Right lobe of liver (tissue), 4 donors: Measurements from ENCODE around the gene SFRP4.

Experiments
- POLR2A ChIP-seq: fragments of 450-650 bp; IDR thresholded peaks from one replicate; pipeline ENCODE4 v1.6.1; 2017; ENCODE audit warnings: antibody characterized with exemption, mild to moderate bottlenecking
- TF ChIP-seq, protein P1 (sequence below), 4 donors: fragments of 200-600 bp in 3 of 4; fragments of 450-650 bp in 1 of 4; IDR thresholded peaks; one replicate each; pipeline versions ENCODE4 v1.5.1 to v1.8.0; 2016 to 2022; ENCODE audit warnings: antibody characterized with exemption in 4 of 4, mild to moderate bottlenecking in 2 of 4
- donor health status: DM: no; HTN: no; CAD: no.
- donor health status: DM: no; HTN: no; CAD: no.
- donor health status: DM: no; HTN: yes; CAD: no.

DNA sequence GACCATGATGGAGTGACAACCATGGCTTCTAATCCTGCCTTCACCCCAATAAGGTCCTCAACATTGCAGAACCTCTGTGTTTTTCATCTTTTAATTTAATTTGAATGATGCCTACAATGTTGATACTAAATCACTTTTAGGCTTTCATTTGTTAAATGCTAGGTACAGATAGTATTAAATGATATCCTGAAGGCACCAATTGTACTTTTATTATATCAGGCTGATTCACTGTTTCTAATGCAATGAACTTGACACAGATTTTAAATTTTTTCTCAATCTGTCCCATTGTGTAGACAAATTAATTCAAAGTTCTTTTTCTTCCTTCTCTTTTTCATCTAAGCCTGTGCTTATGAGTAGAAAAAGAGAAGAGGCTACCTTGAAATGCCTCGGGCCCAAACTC, 9.0 kb upstream of the SFRP4 start:
- TF ChIP-seq, protein P1, sequence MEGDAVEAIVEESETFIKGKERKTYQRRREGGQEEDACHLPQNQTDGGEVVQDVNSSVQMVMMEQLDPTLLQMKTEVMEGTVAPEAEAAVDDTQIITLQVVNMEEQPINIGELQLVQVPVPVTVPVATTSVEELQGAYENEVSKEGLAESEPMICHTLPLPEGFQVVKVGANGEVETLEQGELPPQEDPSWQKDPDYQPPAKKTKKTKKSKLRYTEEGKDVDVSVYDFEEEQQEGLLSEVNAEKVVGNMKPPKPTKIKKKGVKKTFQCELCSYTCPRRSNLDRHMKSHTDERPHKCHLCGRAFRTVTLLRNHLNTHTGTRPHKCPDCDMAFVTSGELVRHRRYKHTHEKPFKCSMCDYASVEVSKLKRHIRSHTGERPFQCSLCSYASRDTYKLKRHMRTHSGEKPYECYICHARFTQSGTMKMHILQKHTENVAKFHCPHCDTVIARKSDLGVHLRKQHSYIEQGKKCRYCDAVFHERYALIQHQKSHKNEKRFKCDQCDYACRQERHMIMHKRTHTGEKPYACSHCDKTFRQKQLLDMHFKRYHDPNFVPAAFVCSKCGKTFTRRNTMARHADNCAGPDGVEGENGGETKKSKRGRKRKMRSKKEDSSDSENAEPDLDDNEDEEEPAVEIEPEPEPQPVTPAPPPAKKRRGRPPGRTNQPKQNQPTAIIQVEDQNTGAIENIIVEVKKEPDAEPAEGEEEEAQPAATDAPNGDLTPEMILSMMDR (IDR thresholded peaks at IDR 0.05), result no peak
- TF ChIP-seq POLR2A, result no peak
